PC-3 (cell line): ENCODE data around the gene SH3RF3. TPM values are rescaled to one million over a fixed set of nuclear protein-coding genes. Genes with fewer than 3 reads are reported as not detected.

Experiments
- ATAC-seq: fragments of 200-7000 bp; cut with Tn5 transposase; 2 replicates; pipeline ENCODE4 v1.9.1; 2020; ENCODE audit warnings: mild to moderate bottlenecking, moderate library complexity
- BruUV-seq: library from RNA; stranded (reverse); fragments of 400-500 nt; replicated peaks from 2 replicates; lab custom pipeline; 2021; lab: Mats Ljungman, UMichigan
- CTCF ChIA-PET: fragments of 300-600 bp; sonication (Branson Sonifier 250); formaldehyde crosslinking; loops from one replicate; lab custom pipeline; 2022; ENCODE audit warnings: antibody characterized with exemption; lab: Charles Lee
- POLR2A ChIA-PET: fragments of 300-600 bp; sonication (Branson Sonifier 250); formaldehyde crosslinking; loops from one replicate; lab custom pipeline; 2022; ENCODE audit warnings: antibody characterized with exemption; ENCODE audit not compliant: unreplicated experiment; lab: Charles Lee
- DNase-seq: peaks from one replicate; pipeline ENCODE4 v3.0.0-alpha.2; 2015
- H2AFZ ChIP-seq: fragments of 300-600 bp; sonication (generic); 2 replicates; pipeline ENCODE4 v1.6.0; 2016; ENCODE audit warnings: antibody characterized with exemption, low read length
- H3F3A ChIP-seq: fragments of 300-600 bp; sonication (generic); one replicate; pipeline ENCODE4 v1.6.0; 2017; ENCODE audit warnings: antibody characterized with exemption, low read length, control low read depth, mild to moderate bottlenecking; ENCODE audit not compliant: unreplicated experiment
- H3K27ac ChIP-seq: fragments of 300-600 bp; sonication (generic); 2 replicates; pipeline ENCODE4 v1.5.1; 2016; ENCODE audit warnings: mild to moderate bottlenecking, low read length
- H3K27me3 ChIP-seq: fragments of 300-600 bp; sonication (generic); 2 replicates; pipeline ENCODE4 v1.6.1; 2016; ENCODE audit warnings: low read length, mixed read lengths
- H3K36me3 ChIP-seq: fragments of 300-600 bp; sonication (generic); 2 replicates; pipeline ENCODE4 v1.6.1; 2016; ENCODE audit warnings: low read depth, mixed run types, low read length, mixed read lengths
- H3K4me1 ChIP-seq: fragments of 300-600 bp; sonication (generic); 2 replicates; pipeline ENCODE4 v1.5.1; 2016; ENCODE audit warnings: low read length; ENCODE audit not compliant: insufficient read depth
- H3K4me2 ChIP-seq: fragments of 300-600 bp; sonication (generic); 2 replicates; pipeline ENCODE4 v1.6.0; 2016; ENCODE audit warnings: low read length
- H3K4me3 ChIP-seq: fragments of 300-600 bp; sonication (generic); 2 replicates; pipeline ENCODE4 v1.5.1; 2016; ENCODE audit warnings: mild to moderate bottlenecking, low read length, mixed read lengths
- H3K79me2 ChIP-seq: fragments of 300-600 bp; sonication (generic); 2 replicates; pipeline ENCODE4 v1.6.1; 2017; ENCODE audit warnings: low read length, mixed read lengths
- H3K9ac ChIP-seq: fragments of 300-600 bp; sonication (generic); 2 replicates; pipeline ENCODE4 v1.6.0; 2016; ENCODE audit warnings: mild to moderate bottlenecking, low read length
- H3K9me2 ChIP-seq: fragments of 300-600 bp; sonication (generic); replicated peaks from 2 replicates; pipeline ENCODE4 v1.6.1; 2016; ENCODE audit warnings: mixed run types, low read length, mixed read lengths
- H3K9me3 ChIP-seq: fragments of 300-600 bp; sonication (generic); 2 replicates; pipeline ENCODE4 v1.6.1; 2016; ENCODE audit warnings: low read length, mixed read lengths
- H4K20me1 ChIP-seq: fragments of 300-600 bp; sonication (generic); 2 replicates; pipeline ENCODE4 v1.6.1; 2016; ENCODE audit warnings: low read length, mixed read lengths
- EZH2 ChIP-seq: fragments of 300-600 bp; sonication (generic); IDR thresholded peaks from one replicate; pipeline ENCODE4 v1.6.1; 2017; ENCODE audit warnings: antibody characterized with exemption, mild to moderate bottlenecking, low read length; ENCODE audit not compliant: unreplicated experiment
- EZH2phosphoT487 ChIP-seq: fragments of 300-600 bp; sonication (generic); IDR thresholded peaks from 2 replicates; pipeline ENCODE4 v1.6.1; 2018; ENCODE audit warnings: mild to moderate bottlenecking, antibody characterized with exemption, low read length, borderline replicate concordance
- intact Hi-C: fragments of 100-400 bp; cut with micrococcal nuclease; formaldehyde crosslinking; loops from 2 replicates; pipeline ENCODE4 v1.9.0; 2023
- total RNA-seq: library from RNA; depleted of rRNA; stranded (reverse); fragments of >200 nt; gene quantifications from 2 replicates; pipeline ENCODE4 v1.2.3, GENCODE V29; 2014
- TF ChIP-seq, protein P1 (sequence below): fragments of 300-600 bp; sonication (generic); conservative IDR thresholded peaks from 2 replicates; pipeline ENCODE4 v1.5.1; 2017; ENCODE audit warnings: antibody characterized with exemption, low read depth, mild to moderate bottlenecking, low read length

Gene SH3RF3
- total RNA-seq, 1 experiment from 2014 or later: 11.7 TPM

DNA sequence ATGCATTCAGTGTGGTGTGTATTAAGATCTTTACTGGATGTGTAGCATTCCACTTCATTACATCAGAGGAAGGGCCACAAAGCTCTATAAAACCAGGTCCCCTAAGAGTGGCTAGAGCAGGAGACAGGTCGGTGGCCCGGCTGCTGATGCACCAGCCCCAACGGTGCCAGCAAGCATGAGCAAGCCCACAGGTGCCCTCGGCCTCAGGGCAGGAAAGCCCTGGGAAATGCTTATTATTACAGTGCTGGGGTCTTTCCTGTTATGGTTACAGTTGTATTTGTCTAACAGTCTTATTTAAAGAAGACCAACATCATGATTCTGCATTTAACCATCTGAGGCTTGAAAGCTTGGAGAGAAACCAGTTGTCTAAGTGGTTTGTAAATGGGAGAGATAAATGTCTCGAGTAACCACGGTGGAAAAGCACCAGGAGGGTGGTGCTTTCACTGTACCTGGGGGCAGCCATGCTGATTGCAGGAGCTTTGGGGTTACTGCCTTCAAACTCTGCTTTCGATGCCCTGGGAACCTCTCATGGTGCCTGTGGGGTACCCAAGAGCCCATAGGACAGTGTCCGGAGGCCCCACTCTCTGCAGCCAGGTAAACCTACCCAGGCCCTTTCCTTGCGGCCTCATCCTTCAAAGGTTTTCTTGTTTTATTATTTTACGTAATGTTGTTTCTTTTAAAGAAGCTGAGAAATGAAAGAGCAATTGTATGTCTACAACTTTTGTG lies 133.1 kb downstream of the SH3RF3 start:
- Histone ChIP-seq H3K9ac (no peak overlapping the region), H3K27me3 (no peaks in the 10 kb centered on the region), H3K4me1 (no peaks in the 10 kb centered on the region; the same call in 1 of the 2 replicates), H3K36me3 (no peaks in the 10 kb centered on the region), H3K4me3 (no peak overlapping the region), H3F3A (no peaks in the 10 kb centered on the region), H3K9me3 (no peaks in the 10 kb centered on the region), H4K20me1 (peaks cover 5% of the 10 kb centered on the region; the same call in 1 of the 2 replicates), H3K79me2 (peaks cover 41% of the 10 kb centered on the region), H3K27ac (no peak overlapping the region), H3K9me2 (no peaks in the 10 kb centered on the region), H2AFZ (no peak overlapping the region), H3K4me2 (no peak overlapping the region)
- ChIA-PET CTCF (no interaction called here), POLR2A (no interaction called here)
- DNase-seq (no peak), ATAC-seq (no peak)
- TF ChIP-seq, protein P1, sequence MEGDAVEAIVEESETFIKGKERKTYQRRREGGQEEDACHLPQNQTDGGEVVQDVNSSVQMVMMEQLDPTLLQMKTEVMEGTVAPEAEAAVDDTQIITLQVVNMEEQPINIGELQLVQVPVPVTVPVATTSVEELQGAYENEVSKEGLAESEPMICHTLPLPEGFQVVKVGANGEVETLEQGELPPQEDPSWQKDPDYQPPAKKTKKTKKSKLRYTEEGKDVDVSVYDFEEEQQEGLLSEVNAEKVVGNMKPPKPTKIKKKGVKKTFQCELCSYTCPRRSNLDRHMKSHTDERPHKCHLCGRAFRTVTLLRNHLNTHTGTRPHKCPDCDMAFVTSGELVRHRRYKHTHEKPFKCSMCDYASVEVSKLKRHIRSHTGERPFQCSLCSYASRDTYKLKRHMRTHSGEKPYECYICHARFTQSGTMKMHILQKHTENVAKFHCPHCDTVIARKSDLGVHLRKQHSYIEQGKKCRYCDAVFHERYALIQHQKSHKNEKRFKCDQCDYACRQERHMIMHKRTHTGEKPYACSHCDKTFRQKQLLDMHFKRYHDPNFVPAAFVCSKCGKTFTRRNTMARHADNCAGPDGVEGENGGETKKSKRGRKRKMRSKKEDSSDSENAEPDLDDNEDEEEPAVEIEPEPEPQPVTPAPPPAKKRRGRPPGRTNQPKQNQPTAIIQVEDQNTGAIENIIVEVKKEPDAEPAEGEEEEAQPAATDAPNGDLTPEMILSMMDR: no peak
- TF ChIP-seq EZH2 (no peak), EZH2phosphoT487 (no peak)
- no TSS peak for BruUV-seq
- intact Hi-C loops: no loop called here

DNA sequence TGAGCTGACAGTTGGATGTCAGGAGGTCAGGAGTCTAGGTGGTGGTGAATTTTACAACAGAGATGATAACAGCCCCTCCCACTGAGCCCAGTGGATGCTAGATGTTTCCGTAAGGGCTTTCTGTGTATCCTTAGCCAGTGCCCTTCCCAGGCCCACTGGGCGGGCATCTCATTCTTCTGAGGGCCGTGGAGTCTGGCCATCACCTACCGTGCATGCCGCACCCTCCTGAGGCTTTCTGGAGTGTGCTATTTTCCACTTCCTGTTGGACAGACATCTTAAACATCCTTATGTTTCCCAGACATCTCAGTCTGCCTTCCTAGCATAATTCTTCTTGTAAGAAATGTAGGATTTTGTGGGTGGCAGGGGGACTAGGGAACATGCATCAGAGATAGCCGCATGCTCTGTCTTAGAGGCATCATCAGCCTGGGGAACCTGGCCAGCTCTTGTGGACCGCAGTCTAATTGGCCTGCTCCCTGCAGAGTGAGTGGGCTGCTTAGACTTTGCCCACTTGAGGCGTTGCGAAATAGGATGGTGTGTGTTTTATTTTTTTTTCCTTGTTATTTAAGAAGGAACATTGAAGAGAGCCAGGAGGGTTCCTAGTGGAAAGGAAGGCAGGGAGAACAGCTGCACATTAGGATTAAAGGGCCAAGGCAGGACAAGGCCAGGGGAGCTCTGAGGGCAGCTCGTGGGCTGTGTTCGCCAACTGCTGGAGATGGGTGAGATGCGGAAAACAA lies 135.8 kb downstream of the SH3RF3 start:
- Histone ChIP-seq H3K27ac (no peak overlapping the region), H3K9me2 (no peaks in the 10 kb centered on the region), H3K4me3 (no peak overlapping the region), H3F3A (no peaks in the 10 kb centered on the region), H3K9ac (no peak overlapping the region), H3K9me3 (no peaks in the 10 kb centered on the region), H3K79me2 (peaks cover 33% of the 10 kb centered on the region), H2AFZ (no peak overlapping the region), H3K4me2 (no peak overlapping the region), H3K27me3 (no peaks in the 10 kb centered on the region), H3K36me3 (no peaks in the 10 kb centered on the region), H4K20me1 (peaks cover 5% of the 10 kb centered on the region; the same call in 1 of the 2 replicates), H3K4me1 (no peaks in the 10 kb centered on the region; the same call in 1 of the 2 replicates)
- DNase-seq (no peak), ATAC-seq (no peak)
- TF ChIP-seq, protein P1: no peak
- TF ChIP-seq EZH2phosphoT487: no peak
- TF ChIP-seq EZH2: no peak
- intact Hi-C loops: no loop called here
- ChIA-PET POLR2A (no interaction called here), CTCF (no interaction called here)
- no TSS peak for BruUV-seq

DNA sequence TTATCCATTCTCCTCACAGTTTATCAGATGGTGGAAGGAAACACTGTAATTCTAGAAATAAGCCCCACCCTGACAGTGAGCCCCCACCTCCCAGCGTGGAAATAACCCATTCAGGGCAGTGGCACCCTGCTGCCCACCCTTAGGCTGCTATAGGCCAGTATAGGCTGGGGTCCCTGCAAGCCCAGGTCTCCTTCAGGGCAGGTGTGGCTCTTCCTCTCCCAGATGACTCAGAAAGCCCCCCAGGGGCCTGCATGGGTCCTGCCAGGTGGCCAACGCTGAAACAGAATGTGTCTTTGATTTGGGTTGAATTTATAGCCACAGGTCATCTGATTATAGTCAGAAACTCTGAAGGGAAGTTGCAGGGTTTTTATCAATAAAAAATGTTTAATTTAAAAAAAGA lies 136.4 kb downstream of the SH3RF3 start:
- peaks cover 5% of the 10 kb centered on the region; the same call in 1 of the 2 replicates for H4K20me1 ChIP-seq
- no peaks in the 10 kb centered on the region for H3K36me3 ChIP-seq
- no peak overlapping the region for H3K27ac ChIP-seq
- no TSS peak for BruUV-seq
- TF ChIP-seq EZH2phosphoT487 (no peak), EZH2 (no peak)
- TF ChIP-seq, protein P1: no peak
- no peaks in the 10 kb centered on the region for H3K9me3 ChIP-seq
- H3K4me3 ChIP-seq: no peak overlapping the region
- ChIA-PET CTCF (no interaction called here), POLR2A (no interaction called here)
- DNase-seq: no peak
- H3K4me2 ChIP-seq: no peak overlapping the region
- peaks cover 27% of the 10 kb centered on the region for H3K79me2 ChIP-seq
- intact Hi-C loops: no loop called here
- no peak overlapping the region for H2AFZ ChIP-seq
- H3K27me3 ChIP-seq: no peaks in the 10 kb centered on the region
- ATAC-seq: no peak
- no peaks in the 10 kb centered on the region for H3F3A ChIP-seq
- H3K9me2 ChIP-seq: no peaks in the 10 kb centered on the region
- H3K9ac ChIP-seq: no peak overlapping the region
- peaks cover 2% of the 10 kb centered on the region; the same call in 1 of the 2 replicates for H3K4me1 ChIP-seq
